ENCODE measurements around the gene EXOC1L. TPM values are rescaled to one million over a fixed set of nuclear protein-coding genes. Genes with fewer than 3 reads are reported as not detected.

The EXOC1L gene
- total and polyA plus RNA-seq, 2 of the 13 experiments (the other 11 are each of a cell fraction or from before 2014, with no cell fraction given) = not detected

DNA sequence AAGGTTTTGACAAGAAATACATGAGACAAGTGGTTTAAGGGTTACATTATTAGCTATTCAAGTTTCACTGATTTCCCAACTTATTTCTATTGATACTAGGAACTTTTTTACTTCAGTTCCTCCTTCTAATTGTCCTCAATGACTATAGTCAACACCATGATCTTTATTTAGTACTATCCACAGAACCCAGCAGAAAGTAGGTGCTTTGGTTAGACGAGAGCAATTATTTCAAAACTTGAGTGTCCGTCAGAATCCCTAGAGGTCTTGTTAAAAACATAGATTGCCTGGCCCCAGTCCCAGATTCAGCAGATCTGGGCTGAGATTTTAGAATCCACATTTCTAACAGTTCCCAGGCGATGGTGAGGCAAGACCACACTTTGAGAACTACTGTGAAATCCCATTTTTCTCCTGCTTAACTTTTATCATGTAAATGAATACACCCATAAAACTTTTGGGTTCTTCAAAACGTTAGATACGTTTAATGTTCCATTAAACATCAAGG, 51.8 kb downstream of the EXOC1L start (continued):
- TF ChIP-seq, protein P1, sequence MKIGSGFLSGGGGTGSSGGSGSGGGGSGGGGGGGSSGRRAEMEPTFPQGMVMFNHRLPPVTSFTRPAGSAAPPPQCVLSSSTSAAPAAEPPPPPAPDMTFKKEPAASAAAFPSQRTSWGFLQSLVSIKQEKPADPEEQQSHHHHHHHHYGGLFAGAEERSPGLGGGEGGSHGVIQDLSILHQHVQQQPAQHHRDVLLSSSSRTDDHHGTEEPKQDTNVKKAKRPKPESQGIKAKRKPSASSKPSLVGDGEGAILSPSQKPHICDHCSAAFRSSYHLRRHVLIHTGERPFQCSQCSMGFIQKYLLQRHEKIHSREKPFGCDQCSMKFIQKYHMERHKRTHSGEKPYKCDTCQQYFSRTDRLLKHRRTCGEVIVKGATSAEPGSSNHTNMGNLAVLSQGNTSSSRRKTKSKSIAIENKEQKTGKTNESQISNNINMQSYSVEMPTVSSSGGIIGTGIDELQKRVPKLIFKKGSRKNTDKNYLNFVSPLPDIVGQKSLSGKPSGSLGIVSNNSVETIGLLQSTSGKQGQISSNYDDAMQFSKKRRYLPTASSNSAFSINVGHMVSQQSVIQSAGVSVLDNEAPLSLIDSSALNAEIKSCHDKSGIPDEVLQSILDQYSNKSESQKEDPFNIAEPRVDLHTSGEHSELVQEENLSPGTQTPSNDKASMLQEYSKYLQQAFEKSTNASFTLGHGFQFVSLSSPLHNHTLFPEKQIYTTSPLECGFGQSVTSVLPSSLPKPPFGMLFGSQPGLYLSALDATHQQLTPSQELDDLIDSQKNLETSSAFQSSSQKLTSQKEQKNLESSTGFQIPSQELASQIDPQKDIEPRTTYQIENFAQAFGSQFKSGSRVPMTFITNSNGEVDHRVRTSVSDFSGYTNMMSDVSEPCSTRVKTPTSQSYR (CRISPR knock-in tag; IDR thresholded peaks at IDR 0.05; ENCODE audit: borderline replicate concordance) = no peak
- TF ChIP-seq, protein P2, sequence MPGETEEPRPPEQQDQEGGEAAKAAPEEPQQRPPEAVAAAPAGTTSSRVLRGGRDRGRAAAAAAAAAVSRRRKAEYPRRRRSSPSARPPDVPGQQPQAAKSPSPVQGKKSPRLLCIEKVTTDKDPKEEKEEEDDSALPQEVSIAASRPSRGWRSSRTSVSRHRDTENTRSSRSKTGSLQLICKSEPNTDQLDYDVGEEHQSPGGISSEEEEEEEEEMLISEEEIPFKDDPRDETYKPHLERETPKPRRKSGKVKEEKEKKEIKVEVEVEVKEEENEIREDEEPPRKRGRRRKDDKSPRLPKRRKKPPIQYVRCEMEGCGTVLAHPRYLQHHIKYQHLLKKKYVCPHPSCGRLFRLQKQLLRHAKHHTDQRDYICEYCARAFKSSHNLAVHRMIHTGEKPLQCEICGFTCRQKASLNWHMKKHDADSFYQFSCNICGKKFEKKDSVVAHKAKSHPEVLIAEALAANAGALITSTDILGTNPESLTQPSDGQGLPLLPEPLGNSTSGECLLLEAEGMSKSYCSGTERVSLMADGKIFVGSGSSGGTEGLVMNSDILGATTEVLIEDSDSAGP (CRISPR knock-in tag; IDR thresholded peaks at IDR 0.05; ENCODE audit: borderline replicate concordance) = no peak
- TF ChIP-seq FOXC1 (CRISPR knock-in tag; IDR thresholded peaks at IDR 0.05; ENCODE audit: borderline replicate concordance) = no peak
- TF ChIP-seq RAD21 (CRISPR knock-in tag; IDR thresholded peaks at IDR 0.05) = no peak
- no peak for TF ChIP-seq ZNF775 (CRISPR knock-in tag; IDR thresholded peaks at IDR 0.05; ENCODE audit: borderline replicate concordance)
- no peak for TF ChIP-seq YEATS2 (CRISPR knock-in tag; IDR thresholded peaks at IDR 0.05; ENCODE audit: borderline replicate concordance)
- no peak for TF ChIP-seq ZNF737 (CRISPR knock-in tag; IDR thresholded peaks at IDR 0.05; ENCODE audit: borderline replicate concordance)

- Histone ChIP-seq H3K27me3 (ENCODE audit: control insufficient read depth in 1 of 2, insufficient read depth in 2 of 2, low read length in 2 of 2) (no peaks in the 10 kb centered on the region), H2AFZ (ENCODE audit: low read length) (no peak overlapping the region), H3K4me1 (ENCODE audit: insufficient read depth, low read length) (no peaks in the 10 kb centered on the region), H3K9ac (ENCODE audit: insufficient read depth, low read depth, low read length) (no peak overlapping the region), H3K36me3 (replicated peaks in 1 of 2; ENCODE audit: control insufficient read depth in 1 of 2, insufficient read depth in 2 of 2, low read length in 2 of 2) (peaks cover 4 to 32% of the 10 kb centered on the region in 2 experiments; a peak in 4 of 5 replicates), H3K79me2 (ENCODE audit: insufficient read depth, low read length) (no peaks in the 10 kb centered on the region), H4K20me1 (ENCODE audit: insufficient read depth, low read length) (no peaks in the 10 kb centered on the region), H3K9me3 (ENCODE audit: low read length) (no peaks in the 10 kb centered on the region), H3K4me3 (replicated peaks in 1 of 3; ENCODE audit: insufficient read depth in 1 of 3, low read depth in 2 of 3, low read length in 3 of 3) (no peak overlapping the region), H3K27ac (ENCODE audit: extremely low read length, insufficient read depth, low read length) (no peak overlapping the region), H3K4me2 (ENCODE audit: low read depth, low read length) (no peak overlapping the region)
- ChIA-PET CTCF (ENCODE audit: low intra/inter-chr PET ratio, low total read pairs) (no interaction called here), POLR2A (no interaction called here)
- ATAC-seq (no peak), FAIRE-seq (no peak), DNase-seq (ENCODE audit: low spot score) (no peak)
- BruUV-seq (replicated peaks) = no TSS peak
- in situ Hi-C loops (cut with HindIII; ENCODE audit: extremely low pct_ligation_motif_present, low pct_unique_long_range_greater_than_20kb) = loop anchor here (25.0 kb wide), 1 partner anchor 488 kb away; the partner anchor contains the start of gene TMEM165
- intact Hi-C loops (cut with micrococcal nuclease; ENCODE audit: unreplicated experiment) = no loop called here
- TF ChIP-seq TARDBP (CRISPR knock-in tag; IDR thresholded peaks at IDR 0.05) = no peak
- no peak for TF ChIP-seq KMT2B (CRISPR knock-in tag; IDR thresholded peaks at IDR 0.05)
- no peak for TF ChIP-seq ZNF777 (CRISPR knock-in tag; IDR thresholded peaks at IDR 0.05)
- TF ChIP-seq, protein P3, sequence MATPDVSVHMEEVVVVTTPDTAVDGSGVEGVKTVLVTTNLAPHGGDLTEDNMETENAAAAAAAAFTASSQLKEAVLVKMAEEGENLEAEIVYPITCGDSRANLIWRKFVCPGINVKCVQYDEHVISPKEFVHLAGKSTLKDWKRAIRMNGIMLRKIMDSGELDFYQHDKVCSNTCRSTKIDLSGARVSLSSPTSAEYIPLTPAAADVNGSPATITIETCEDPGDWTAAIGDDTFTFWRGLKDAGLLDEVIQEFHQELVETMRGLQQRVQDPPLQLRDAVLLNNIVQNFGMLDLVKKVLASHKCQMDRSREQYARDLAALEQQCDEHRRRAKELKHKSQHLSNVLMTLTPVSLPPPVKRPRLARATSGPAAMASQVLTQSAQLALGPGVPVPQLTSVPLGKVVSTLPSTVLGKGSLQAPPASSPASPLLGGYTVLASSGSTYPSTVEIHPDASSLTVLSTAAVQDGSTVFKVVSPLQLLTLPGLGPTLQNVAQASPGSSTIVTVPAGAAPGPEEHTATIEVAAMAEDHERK (CRISPR knock-in tag; IDR thresholded peaks at IDR 0.05; ENCODE audit: low read depth) = no peak
- no peak for TF ChIP-seq CBX1 (IDR thresholded peaks at IDR 0.05; ENCODE audit: low read depth)
- no peak for TF ChIP-seq ATM (IDR thresholded peaks at IDR 0.05; ENCODE audit: borderline replicate concordance)
- TF ChIP-seq NR3C1 (CRISPR knock-in tag; IDR thresholded peaks at IDR 0.05) = no peak
- TF ChIP-seq ZKSCAN5 (CRISPR knock-in tag; IDR thresholded peaks at IDR 0.05) = no peak
- TF ChIP-seq ZNF552 (CRISPR knock-in tag; IDR thresholded peaks at IDR 0.05; ENCODE audit: borderline replicate concordance) = no peak
- TF ChIP-seq AGO2 (optimal IDR thresholded peaks at IDR 0.05; ENCODE audit: low read depth, low read length) = no peak
- TF ChIP-seq ELF4 (CRISPR knock-in tag; IDR thresholded peaks at IDR 0.05; ENCODE audit: borderline replicate concordance) = no peak
- TF ChIP-seq SALL1 (CRISPR knock-in tag; IDR thresholded peaks at IDR 0.05) = no peak
- no peak for TF ChIP-seq ZNF841 (CRISPR knock-in tag; IDR thresholded peaks at IDR 0.05; ENCODE audit: borderline replicate concordance)
These were observed 55.2 kb downstream of the EXOC1L start for GRCh38 chr4:55874831-55875230.

All from HepG2 (cell line).